Medulla oblongata (tissue), 1 donor: Measurements from ENCODE around the gene SSR3.

Experiments used
- DNase-seq: peaks from one replicate; pipeline ENCODE4 v3.0.0-alpha.2; 2015; ENCODE audit errors: extremely low spot score

SSR3 gene

GRCh38 chr3:156536524-156537316 is 18.2 kb downstream of the SSR3 start:
- no peak for DNase-seq

- DNase-seq, result no peak
These were observed 19.1 kb downstream of the SSR3 start for GRCh38 chr3:156535798-156536197.

GRCh38 chr3:156535162-156535627 is 19.7 kb downstream of the SSR3 start:
- DNase-seq, result peak; percentile 90

GRCh38 chr3:156533205-156533604 is 21.7 kb downstream of the SSR3 start:
- no peak for DNase-seq

GRCh38 chr3:156532730-156533129 is 22.2 kb downstream of the SSR3 start:
- DNase-seq, result no peak

GRCh38 chr3:156530980-156531379 is 23.9 kb downstream of the SSR3 start:
- no peak for DNase-seq

- DNase-seq, result no peak
These were observed 27.9 kb downstream of the SSR3 start for GRCh38 chr3:156527060-156527459.

- DNase-seq, result no peak
These were observed 29.1 kb downstream of the SSR3 start for GRCh38 chr3:156525808-156526207.

GRCh38 chr3:156522673-156523072 is 32.2 kb downstream of the SSR3 start:
- no peak for DNase-seq

- no peak for DNase-seq
These were observed 35.2 kb downstream of the SSR3 start for GRCh38 chr3:156519758-156520162.

GRCh38 chr3:156518726-156519125 is 36.2 kb downstream of the SSR3 start:
- DNase-seq, result no peak

- no peak for DNase-seq
These were observed 38.0 kb downstream of the SSR3 start for GRCh38 chr3:156516961-156517360.

GRCh38 chr3:156516284-156516683 is 38.6 kb downstream of the SSR3 start:
- DNase-seq, result no peak

- no peak for DNase-seq
These were observed 41.3 kb downstream of the SSR3 start for GRCh38 chr3:156513619-156514018.

- no peak for DNase-seq
These were observed 42.8 kb downstream of the SSR3 start for GRCh38 chr3:156511987-156512677.

GRCh38 chr3:156509189-156510174 is 45.4 kb downstream of the SSR3 start:
- DNase-seq, result peak; percentile 78

- DNase-seq, result no peak
These were observed 47.6 kb downstream of the SSR3 start for GRCh38 chr3:156507285-156507684.

GRCh38 chr3:156498307-156498706 is 56.6 kb downstream of the SSR3 start:
- DNase-seq, result no peak

GRCh38 chr3:156497326-156497725 is 57.6 kb downstream of the SSR3 start:
- no peak for DNase-seq

- no peak for DNase-seq
These were observed 59.1 kb downstream of the SSR3 start for GRCh38 chr3:156495816-156496215.

GRCh38 chr3:156493887-156494286 is 61.0 kb downstream of the SSR3 start:
- DNase-seq, result no peak

- DNase-seq, result no peak
These were observed 62.1 kb downstream of the SSR3 start for GRCh38 chr3:156492801-156493261.
